Measurements from ENCODE around the gene SNCAIP.

The SNCAIP gene

DNA sequence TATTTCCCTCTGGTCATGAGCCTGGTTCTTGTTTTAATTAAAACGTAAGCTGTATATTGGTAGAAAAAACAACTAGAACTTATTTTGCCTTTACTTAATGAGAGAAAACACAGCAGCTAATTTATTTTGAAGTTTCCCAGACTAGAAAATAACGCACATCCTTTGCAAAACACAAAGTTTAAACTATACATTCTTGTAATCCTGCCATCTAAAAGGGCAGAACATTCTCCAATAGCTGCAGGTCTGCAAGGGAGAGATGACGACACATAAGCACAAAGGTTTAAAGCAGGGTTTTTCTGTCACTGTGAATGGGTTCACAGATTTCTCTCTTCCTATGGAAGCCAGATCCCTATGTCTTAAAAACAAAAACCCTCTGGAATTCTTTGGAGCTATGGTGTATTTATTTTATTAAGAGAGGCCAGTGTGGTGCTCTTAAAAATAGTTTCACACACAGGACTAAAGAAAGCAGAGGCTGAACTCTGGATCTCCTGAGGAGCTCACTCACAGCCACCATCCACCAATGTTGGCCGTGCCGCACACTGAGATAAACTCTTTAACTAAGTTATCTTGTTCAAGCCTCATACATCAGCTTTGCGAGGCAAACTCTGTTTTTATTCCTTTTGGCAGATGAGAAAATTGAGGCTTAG, 82.4 kb downstream of the SNCAIP start:
- no peak for DNase-seq (ENCODE audit: low read depth, low spot score)

DNA sequence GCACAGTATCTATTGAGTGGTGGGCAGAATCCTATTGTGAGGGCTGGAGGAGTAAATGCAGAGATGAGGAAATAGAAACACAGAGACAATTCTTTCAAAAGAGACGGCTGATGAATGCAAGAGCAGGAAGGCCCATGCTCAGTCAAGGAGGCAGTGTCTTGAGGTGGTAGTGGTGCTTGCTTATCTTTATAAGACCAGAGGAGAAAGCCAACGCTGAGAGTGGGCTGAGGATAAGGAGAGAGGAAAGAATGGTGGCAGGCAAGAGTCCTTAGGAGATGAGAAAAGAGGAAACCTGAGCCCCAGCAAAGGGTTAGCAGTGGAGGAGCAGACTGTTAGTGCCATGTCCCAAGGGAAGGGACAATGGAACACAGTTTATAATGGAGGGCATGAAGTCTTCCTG, 86.0 kb downstream of the SNCAIP start:
- DNase-seq (ENCODE audit: low read depth, low spot score) = no peak

DNA sequence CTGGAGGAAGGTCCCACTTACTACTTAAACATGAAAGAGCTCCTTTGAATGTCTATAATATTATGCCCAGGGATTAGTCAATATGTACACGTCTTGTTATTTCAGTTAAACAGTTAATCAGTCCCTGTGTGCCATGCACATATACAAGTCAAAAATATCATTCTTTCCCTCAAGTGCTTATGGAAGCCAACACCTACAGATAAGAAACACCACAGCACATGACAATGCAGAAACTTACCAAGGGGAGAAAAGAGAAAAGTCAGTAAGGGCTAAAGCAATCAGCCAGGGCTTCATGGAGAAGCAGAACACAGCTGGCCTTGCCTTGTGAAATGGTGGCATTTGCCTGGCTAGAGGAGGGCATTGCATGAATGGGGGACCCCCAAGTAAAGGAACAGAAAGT, 88.3 kb downstream of the SNCAIP start:
- no peak for DNase-seq (ENCODE audit: low read depth, low spot score)

DNA sequence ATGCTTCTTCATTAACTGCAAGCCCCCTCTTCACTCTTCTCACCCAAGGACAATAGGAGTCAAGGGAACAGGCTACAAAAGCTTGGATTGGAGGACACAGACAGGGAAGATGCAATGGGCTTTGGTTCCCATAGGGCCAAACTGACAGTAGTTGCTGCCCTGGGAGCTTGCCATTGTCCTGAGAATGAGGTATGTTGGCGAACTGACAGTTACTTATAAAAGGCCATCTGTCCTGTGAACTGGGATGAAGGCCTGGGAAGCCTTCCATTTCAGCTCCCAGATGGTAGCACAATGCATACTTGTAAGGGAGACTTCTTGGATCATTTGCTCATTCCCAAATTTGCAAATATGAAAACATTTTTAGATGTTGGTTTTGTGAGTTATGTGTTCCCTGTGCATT, 88.9 kb downstream of the SNCAIP start:
- no peak for DNase-seq (ENCODE audit: low read depth, low spot score)

DNA sequence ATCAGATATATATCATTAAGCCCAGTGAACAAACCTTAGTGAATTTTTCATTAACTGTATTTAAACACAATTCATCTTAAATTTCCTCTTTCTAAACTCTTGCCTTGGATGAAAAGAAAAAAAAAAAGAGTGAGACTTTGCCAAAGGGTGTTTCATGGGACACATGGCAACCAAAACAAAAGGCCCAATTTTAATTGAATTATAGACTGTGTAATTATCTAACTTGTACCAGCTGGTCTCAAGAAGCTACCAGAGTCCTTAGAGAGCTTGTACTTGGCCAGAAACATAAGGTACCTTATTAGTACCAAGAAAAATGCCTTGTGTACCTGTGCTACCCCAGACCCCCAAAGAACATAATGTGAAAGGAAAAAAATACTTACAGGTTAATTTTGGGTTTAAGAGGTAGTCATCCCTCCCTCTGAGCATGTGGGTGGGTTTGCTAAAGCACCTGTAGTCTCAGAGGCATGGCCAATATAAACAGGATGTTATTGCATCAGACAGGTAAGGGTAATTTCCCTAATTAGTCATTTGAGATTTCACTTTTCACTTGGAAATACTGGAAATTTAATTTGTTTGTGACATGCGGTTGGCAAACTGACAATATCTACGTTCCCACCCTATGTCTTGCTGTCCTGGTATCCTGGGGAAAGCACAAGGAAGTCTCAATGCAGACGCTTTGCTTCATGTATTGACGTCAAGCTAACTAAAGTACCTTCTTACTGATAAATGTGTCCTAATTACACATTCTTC, 90.1 kb downstream of the SNCAIP start:
- DNase-seq (ENCODE audit: low read depth, low spot score) = no peak

DNA sequence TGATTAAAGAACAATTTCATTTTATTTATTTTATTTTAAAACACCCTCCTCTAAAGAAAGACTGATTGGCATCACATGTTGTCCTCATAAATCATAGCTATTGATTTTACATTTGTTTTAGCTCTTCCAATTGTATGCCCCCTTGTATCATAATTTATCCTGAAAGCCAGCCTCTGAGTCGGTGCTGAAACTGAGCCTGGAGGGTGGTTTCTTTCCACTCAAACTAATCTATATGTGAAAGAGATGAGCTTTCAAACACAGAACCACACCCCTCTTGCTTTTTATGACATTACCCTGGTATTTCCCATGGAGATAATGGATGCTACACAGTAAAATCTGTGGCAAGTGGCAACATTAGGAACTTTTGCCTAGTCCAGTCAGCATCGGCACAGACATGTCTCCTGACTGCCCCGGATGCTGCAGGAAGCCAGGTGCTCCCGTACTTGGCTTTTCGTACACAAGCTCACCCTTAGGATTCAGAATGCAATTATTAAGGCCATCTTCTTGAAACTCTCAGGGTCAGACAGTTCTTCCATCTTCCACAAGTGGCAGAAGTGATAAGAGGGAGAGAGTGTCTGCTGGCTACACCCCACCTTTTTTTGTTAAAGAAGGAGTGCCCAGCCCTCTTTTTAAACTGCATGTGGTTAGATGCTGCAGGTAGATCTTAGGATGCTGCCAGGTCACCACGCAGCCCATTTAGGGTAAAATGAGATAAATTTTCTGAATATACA, 91.1 kb downstream of the SNCAIP start:
- no peak for DNase-seq (ENCODE audit: low read depth, low spot score)

DNA sequence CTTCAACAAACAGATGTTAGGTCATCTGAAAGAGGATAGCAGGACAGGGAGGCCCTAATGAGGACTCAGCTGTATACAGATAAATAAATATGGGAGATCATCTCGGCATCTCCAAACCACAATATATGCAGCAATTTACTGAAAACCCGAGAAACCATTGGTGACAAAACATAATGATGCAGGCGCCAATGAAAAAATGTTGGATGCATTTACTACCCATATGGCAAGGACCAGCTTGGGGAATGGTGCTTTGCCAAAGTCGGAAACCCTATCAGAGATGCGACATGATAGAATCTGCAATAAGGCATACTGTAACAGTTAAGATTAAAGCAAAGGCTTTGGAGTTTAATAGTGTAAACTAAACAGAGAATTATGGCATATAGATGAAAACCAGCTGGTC, 92.0 kb downstream of the SNCAIP start:
- DNase-seq (ENCODE audit: low read depth, low spot score) = no peak

DNA sequence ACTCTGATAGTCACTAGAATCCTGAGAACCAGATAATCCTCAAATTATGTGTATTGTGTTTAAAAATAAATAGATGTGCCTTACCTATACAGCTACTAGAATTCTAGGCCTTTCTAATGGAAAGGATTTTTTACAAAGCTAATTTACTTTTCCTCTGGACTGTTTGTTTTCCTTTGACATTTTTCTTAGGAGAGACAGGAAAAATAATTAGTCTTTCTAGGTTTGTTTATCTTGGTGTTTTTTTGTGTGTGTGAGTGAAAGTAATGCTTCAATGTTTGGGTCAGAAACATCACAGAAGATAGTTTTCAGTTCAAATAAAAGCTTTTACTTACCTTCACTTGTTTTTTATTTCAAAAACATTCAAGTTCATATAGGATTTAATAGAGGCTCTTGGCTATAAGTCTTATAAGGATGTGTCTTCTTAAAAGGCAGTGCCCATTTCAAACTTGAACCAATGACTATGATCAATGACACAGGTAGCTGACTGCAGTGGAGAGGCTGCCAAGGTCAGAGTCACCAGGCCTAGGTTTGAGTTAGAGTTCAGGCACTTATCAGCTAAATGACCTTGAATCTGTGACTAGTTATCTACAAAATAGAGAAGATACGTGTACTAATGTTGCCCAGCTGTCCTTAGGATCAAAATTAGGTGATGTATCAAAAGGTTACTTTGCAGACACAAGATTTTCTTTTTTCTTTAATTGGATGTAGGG, 92.8 kb downstream of the SNCAIP start:
- no peak for DNase-seq (ENCODE audit: low read depth, low spot score)

DNA sequence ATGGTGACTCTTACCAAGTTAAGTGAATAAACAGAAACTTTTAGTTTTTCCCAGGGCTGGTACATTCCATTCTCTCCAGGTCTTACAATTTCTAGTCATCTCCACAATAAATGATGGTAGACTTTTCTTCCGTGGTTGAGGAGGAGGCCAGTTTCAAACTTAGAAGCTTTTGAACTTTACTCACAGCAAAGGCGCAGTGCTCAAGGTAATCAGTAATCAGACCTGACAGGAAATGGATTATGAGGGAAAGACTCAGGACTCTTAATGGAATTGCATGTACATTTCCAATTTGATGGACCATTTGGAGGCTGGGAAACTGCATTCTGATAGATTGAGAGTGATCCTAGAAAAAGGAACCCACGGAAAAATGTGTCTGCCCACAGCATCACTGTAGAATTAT, 93.7 kb downstream of the SNCAIP start:
- DNase-seq (ENCODE audit: low read depth, low spot score) = no peak

DNA sequence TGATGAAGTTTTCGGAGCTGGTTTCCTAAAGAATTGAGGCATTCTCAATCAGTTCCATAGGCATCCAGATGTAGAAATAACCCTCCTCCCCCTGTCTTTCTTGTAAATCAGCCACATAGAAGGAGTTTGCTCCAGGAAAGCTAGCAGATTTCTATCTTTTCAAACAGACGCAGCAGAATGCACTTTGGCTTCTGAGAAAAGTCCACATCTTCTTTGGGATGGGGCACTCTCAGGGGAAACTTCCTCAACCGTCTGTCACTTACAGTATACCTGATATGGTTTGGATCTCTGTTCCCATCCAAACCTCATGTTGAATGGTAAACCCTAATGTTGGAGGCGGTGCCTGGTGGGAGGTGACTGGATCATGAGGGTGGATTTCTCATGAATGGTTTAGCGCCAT, 94.1 kb downstream of the SNCAIP start:
- no peak for DNase-seq (ENCODE audit: low read depth, low spot score)

DNA sequence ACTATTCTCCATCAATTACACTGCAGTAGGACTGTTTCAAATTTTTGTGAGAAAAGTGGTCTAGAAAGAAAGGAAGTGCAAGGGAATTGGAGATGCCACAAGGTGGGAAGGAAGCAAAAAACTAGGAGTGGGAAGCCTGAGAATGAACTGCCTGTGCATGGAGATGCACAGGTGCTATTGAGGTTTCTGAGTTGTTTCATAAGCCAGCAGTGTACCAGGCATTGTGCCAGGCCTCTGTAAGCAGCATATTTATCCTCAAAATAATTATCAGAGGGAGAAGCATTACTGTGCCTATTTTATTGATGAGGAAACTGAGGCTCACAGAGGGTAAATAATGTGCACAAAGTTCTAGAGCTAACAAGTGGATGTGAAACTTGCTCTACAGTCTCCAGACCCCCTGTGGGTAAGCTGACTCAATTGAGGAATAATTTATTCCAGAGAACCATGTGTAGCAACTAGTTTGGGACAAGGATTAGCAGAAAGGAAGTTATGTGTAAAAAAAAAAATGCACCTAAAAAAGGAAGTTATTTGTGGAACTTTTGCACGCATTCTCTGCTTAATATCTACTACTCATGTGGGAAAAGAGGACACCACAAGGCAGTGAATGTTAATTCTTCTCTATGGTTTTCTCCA, 96.7 kb downstream of the SNCAIP start:
- no peak for DNase-seq (ENCODE audit: low read depth, low spot score)

DNA sequence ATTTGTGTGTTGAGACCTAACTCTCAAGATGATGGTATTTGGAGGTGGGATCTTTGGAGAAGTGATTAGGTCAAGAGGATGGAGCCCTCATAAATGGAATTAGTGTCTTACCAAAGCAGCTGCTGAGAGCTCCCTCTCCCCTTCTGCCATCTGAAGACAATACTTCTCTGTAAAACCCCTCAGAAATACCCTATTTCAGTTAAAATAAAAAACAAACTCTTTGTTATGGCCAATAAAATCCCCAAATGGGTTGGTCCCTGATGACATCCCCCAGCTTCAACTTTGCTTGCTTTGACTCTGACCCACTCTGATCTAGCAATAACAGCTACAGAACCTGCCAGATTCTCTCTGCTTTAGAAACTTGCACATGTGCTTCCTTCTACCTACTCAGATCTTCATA, 100.9 kb downstream of the SNCAIP start:
- DNase-seq (ENCODE audit: low read depth, low spot score) = no peak

DNA sequence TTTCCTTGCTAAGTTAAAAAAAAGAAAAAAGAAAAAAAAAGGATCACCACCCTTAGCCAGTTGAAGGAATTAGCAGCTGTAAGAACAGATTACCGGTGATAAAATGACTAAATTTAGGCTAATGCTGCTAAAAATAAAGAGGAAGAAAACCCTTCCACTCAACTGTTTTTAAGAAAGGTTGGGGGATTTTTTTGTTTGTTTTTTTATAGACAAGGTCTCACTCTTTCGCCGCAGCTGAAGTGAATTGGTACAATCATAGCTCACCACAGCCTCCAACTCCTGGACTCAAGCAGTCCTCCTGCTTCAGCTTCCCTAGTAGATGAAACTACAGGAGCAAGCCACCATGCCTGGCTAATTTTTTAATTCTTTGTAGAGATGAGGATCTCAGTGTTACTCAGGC, 101.7 kb downstream of the SNCAIP start:
- no peak for DNase-seq (ENCODE audit: low read depth, low spot score)

DNA sequence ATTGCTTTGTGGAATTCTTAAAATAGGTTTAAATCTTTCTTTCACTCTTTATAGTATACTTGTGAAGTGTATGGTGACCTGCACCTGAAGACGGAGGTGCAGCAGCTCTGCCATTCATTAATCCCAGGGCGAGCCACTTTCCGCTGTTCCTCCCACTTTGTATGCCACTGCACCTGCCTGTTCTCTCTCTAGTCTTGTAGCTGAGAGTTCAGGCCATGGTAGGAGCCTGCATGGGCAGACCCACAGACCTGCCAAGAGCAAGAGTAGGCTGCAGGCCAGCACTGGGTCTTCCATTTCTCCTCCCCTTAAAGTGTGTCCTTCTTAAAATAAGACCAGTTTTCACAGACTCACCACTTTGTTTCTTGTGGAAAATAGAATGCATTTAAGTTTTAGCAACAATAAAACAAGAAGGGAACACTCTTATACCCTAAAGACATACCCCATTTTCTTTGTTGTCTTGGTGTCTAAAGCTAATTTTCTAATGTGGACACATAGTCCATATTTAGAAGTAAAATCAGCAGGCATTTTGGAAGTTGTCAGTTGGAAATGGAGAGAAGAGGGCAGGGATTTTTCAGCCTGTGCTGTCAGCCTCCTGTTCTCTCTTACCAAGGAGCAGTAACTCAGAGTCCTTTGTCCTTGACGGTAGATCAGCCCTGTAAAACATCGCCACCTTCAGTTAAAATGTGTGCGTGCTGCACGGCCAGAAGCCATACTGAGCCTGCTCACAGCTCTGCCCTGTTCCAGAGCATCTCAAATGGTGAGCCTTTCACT, 103.2 kb downstream of the SNCAIP start:
- DNase-seq (ENCODE audit: low read depth, low spot score) = no peak

DNA sequence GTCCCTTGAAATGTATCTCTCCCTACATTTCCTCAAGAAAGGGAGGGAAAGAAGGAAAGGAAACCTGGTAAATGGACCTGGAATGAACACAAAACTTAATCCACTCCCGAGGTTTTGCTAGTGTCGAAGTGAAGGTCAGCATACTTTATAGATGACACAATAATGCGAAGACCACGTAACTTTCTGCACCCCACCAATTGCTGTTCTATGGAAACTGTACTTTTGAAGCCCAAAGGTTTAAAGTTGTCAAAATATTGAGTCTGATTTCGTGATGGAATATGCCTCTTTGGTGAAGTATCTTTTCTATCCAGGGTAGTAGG, 103.7 kb downstream of the SNCAIP start:
- DNase-seq (ENCODE audit: low read depth, low spot score) = no peak

DNA sequence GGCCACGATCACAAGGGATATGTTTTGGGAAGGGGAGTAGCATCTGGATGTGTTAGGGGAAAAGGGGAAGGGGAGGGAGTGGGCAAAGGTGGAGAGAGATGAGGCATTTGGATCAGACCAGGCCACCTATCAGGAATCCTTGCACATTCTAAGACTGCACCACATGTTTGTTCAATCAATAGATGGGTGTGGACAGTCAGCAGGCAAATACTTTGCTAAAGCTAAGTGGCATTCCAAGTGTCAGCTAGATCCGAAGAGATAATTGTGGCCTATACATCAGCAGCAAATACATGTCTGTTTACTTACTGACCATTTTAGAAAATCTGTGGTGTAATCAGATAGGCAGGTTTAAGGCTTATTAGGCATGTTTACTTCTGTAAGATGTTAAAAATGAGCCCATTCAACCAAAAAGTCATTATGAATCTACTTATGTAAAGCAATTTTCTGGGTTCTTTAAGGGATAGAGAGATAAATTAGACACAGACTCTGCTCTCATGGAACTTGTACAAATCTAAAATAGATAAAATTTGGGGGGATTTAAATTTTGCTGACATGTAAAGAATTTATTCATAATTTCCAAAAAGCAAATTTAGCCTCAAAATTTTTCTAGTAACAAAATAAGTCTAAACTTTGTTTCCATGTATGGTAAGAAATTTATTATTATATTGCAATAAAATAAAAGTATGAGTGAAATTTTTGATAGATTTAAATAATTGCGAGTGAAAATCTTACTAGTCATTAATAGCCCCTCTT, 107.3 kb downstream of the SNCAIP start:
- no peak for DNase-seq (ENCODE audit: low read depth, low spot score)

DNA sequence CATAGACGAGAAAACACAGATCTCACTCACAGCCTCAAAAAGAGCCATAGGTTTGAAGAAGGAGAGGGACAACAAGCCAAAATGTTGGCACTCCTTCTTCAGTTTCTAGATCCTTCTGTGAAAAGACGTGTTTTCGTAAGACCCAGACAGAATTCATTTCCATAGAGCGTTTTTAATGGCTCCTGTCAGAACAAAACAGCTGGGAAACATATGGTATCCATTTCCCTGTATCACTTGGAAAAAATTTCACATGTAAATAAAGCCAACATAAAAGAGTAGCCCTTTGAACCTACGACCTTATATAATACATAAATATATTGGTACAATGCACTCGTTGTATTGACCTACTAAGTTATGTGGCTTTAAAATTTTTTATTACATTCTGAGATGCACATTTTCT, 108.1 kb downstream of the SNCAIP start:
- no peak for DNase-seq (ENCODE audit: low read depth, low spot score)

DNA sequence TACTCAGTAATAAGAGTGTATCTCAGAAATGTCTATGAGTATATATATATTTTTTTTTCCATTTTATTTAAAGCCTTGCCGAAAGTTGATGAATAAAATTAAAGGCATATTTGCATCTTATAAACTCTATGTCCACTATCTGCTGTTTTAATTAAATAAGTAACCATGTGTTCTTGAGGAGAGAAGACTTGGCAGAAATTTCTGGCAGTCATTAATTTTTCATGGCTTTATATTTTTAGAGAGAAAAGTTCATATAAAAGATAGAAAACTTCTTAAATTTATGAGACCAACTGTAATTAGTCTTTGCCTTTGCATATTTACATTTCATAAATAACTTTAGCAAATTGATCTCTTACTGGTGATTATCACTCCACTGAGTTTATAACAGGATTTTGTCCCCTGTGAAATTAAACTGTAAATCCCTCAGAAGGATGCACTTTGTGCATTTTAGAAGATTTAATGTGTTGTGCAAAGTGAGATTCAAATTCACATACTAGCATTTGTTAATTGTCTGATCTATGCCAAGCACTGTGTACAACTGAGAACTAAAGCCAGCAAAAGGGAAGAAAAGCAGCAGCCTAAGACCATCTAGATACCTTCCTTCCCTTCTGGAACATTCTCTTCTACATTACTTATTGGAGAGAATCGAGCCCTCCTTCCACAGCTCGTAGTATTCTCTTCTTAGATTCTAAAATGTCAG, 108.7 kb downstream of the SNCAIP start:
- no peak for DNase-seq (ENCODE audit: low read depth, low spot score)

DNA sequence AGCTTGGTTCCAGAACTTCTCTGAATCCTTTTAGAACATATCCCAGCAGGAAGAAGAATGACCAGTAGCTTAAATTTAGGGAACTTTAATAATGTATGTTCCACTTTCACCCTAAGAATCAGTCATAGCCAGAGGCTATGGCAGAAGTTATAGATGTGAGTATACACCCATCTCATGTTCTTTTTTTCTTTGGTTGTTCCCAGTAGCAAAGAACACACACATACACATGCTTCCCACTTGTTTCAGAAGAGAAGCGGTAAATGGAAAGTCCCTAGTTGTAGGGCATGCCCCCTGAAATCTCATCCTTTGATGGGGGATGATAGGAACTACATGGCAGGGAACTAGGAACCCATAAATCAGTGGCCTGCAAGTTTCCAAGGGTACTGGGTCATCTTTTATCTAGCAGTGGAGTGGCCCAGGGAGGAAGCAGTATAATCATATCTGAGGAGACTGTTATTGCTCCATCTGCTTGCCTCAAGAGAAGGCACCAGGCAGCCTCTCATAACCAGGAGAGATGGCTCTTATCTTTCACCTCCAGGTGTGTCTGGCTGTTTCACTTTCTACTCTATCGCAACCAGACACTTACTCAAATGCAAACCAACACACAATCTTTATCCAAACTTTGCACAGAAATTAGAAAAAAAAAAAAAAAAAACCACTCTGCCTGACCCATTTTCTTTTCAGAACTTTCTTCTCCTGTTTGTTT, 109.5 kb downstream of the SNCAIP start:
- no peak for DNase-seq (ENCODE audit: low read depth, low spot score)
